HuH-7.5 (cell line): ENCODE data around the gene TNFRSF17.

Experiments
- DNase-seq: peaks from one replicate; pipeline ENCODE4 v3.0.0; 2011; ENCODE audit warnings: low spot score

Gene TNFRSF17

GRCh38 chr16:12006637-12007036, 41.6 kb downstream of the TNFRSF17 start:
- no peak for DNase-seq

GRCh38 chr16:12009462-12009861, 44.5 kb downstream of the TNFRSF17 start:
- no peak for DNase-seq

GRCh38 chr16:12009922-12010321, 44.9 kb downstream of the TNFRSF17 start:
- DNase-seq, result no peak

- no peak for DNase-seq
Observed at GRCh38 chr16:12010388-12011251, 45.6 kb downstream of the TNFRSF17 start.

- DNase-seq, result no peak
Observed at GRCh38 chr16:12011565-12011964, 46.6 kb downstream of the TNFRSF17 start.

- DNase-seq, result no peak
Observed at GRCh38 chr16:12016291-12016947, 51.4 kb downstream of the TNFRSF17 start.

- DNase-seq, result no peak
Observed at GRCh38 chr16:12017558-12017957, 52.5 kb downstream of the TNFRSF17 start.
